Measurements from ENCODE around the gene ELMOD3.

DNA sequence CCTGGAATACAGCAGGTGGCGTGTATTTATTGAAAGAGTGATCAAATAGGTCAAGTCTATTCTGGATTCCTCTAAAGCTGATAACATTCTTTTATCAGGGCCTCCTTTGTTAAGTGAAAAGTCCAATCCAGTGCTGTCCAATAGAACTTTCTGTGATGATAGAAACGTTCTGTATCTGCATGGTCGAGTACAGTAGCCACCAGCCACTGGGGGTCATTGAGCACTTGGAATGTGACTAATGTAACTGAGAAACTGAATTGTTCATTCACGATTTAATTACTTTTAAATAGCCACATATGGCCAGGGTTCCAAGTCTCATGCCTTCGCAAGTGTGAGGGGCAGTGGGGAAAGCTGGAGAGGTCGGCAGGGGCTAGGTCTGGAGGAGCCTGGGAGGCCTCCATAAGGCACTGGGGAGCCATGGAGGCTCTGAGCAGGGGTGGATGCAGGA is 84.5 kb downstream of the ELMOD3 start:
- TF ChIP-seq, protein P1, sequence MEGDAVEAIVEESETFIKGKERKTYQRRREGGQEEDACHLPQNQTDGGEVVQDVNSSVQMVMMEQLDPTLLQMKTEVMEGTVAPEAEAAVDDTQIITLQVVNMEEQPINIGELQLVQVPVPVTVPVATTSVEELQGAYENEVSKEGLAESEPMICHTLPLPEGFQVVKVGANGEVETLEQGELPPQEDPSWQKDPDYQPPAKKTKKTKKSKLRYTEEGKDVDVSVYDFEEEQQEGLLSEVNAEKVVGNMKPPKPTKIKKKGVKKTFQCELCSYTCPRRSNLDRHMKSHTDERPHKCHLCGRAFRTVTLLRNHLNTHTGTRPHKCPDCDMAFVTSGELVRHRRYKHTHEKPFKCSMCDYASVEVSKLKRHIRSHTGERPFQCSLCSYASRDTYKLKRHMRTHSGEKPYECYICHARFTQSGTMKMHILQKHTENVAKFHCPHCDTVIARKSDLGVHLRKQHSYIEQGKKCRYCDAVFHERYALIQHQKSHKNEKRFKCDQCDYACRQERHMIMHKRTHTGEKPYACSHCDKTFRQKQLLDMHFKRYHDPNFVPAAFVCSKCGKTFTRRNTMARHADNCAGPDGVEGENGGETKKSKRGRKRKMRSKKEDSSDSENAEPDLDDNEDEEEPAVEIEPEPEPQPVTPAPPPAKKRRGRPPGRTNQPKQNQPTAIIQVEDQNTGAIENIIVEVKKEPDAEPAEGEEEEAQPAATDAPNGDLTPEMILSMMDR (IDR thresholded peaks at IDR 0.05), result no peak
- no peak for TF ChIP-seq JUN (IDR thresholded peaks at IDR 0.05)
- TF ChIP-seq, protein P2, sequence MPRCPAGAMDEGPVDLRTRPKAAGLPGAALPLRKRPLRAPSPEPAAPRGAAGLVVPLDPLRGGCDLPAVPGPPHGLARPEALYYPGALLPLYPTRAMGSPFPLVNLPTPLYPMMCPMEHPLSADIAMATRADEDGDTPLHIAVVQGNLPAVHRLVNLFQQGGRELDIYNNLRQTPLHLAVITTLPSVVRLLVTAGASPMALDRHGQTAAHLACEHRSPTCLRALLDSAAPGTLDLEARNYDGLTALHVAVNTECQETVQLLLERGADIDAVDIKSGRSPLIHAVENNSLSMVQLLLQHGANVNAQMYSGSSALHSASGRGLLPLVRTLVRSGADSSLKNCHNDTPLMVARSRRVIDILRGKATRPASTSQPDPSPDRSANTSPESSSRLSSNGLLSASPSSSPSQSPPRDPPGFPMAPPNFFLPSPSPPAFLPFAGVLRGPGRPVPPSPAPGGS (IDR thresholded peaks at IDR 0.05), result no peak

Data from A549 (cell line).